Neuronal stem cell (in vitro differentiated cells): ENCODE measurements around the gene ARPP21.

Source experiments
- DNase-seq: peaks from one replicate; pipeline ENCODE4 v3.0.0-alpha.2; 2013; ENCODE audit warnings: low spot score
- H2AFZ ChIP-seq: one replicate; pipeline ENCODE4 v1.6.1; 2013; ENCODE audit warnings: mild to moderate bottlenecking, low read length, inconsistent platforms
- H2AK5ac ChIP-seq: 2 replicates; pipeline ENCODE4 v1.6.1; 2013; ENCODE audit warnings: low read depth, mild to moderate bottlenecking, inconsistent platforms, low read length, moderate library complexity, mixed read lengths
- H2BK120ac ChIP-seq: 2 replicates; pipeline ENCODE4 v1.6.1; 2013; ENCODE audit warnings: low read depth, mild to moderate bottlenecking, inconsistent platforms, low read length, moderate library complexity, mixed read lengths
- H2BK12ac ChIP-seq: one replicate; pipeline ENCODE4 v1.6.1; 2013; ENCODE audit warnings: low read length, inconsistent platforms
- H2BK15ac ChIP-seq: 2 replicates; pipeline ENCODE4 v1.6.1; 2013; ENCODE audit warnings: mild to moderate bottlenecking, low read length, inconsistent platforms, mixed read lengths
- H2BK5ac ChIP-seq: one replicate; pipeline ENCODE4 v1.6.1; 2013; ENCODE audit warnings: inconsistent platforms, mild to moderate bottlenecking, low read length, moderate library complexity
- H3K14ac ChIP-seq: one replicate; pipeline ENCODE4 v1.6.1; 2013; ENCODE audit warnings: low read length, inconsistent platforms
- H3K18ac ChIP-seq: 2 replicates; pipeline ENCODE4 v1.6.1; 2013; ENCODE audit warnings: low read length, inconsistent platforms
- H3K23ac ChIP-seq: 2 replicates; pipeline ENCODE4 v1.6.1; 2013; ENCODE audit warnings: low read depth, mild to moderate bottlenecking, mixed read lengths, low read length, inconsistent platforms; ENCODE audit not compliant: poor library complexity
- H3K27ac ChIP-seq: replicated peaks from 3 replicates; pipeline ENCODE4 v1.5.1; 2013; ENCODE audit warnings: low read length, inconsistent platforms
- H3K27me3 ChIP-seq, 3 experiments: 2 replicates each; pipeline ENCODE4 v1.6.1; 2013; ENCODE audit warnings: low read length in 3 of 3, mild to moderate bottlenecking in 2 of 3, inconsistent platforms in 1 of 3, low read depth in 1 of 3, mixed read lengths in 1 of 3, moderate library complexity in 1 of 3; ENCODE audit not compliant: control insufficient read depth in 3 of 3, insufficient read depth in 3 of 3
- H3K36me3 ChIP-seq, 2 donors: replicated peaks in 1 of 2; 2 replicates each; pipeline ENCODE4 v1.6.1; 2013; ENCODE audit warnings: low read length in 2 of 2; ENCODE audit not compliant: control insufficient read depth in 2 of 2, insufficient read depth in 2 of 2
- H3K4ac ChIP-seq: 2 replicates; pipeline ENCODE4 v1.6.1; 2013; ENCODE audit warnings: inconsistent platforms, mild to moderate bottlenecking, low read length, moderate library complexity
- H3K4me1 ChIP-seq, 2 donors: 1 replicate in 1 of 2; 2 replicates in 1 of 2; pipeline ENCODE4 v1.6.1; 2013; ENCODE audit warnings: low read length in 2 of 2, low read depth in 1 of 2; ENCODE audit not compliant: control insufficient read depth in 2 of 2, insufficient read depth in 1 of 2
- H3K4me2 ChIP-seq: one replicate; pipeline ENCODE4 v1.6.1; 2013; ENCODE audit warnings: mild to moderate bottlenecking, low read length, inconsistent platforms; ENCODE audit not compliant: insufficient read depth, poor library complexity, severe bottlenecking
- H3K4me3 ChIP-seq, 2 donors: 2 replicates each; pipeline ENCODE4 v1.5.1; 2013; ENCODE audit warnings: low read length in 2 of 2, mild to moderate bottlenecking in 2 of 2, inconsistent platforms in 1 of 2, moderate library complexity in 1 of 2
- H3K79me1 ChIP-seq: one replicate; pipeline ENCODE4 v1.6.1; 2013; ENCODE audit warnings: low read depth, mild to moderate bottlenecking, inconsistent platforms, low read length, moderate library complexity
- H3K9ac ChIP-seq: one replicate; pipeline ENCODE4 v1.6.1; 2013; ENCODE audit warnings: mild to moderate bottlenecking, low read depth, low read length, inconsistent platforms; ENCODE audit not compliant: poor library complexity
- H3K9me3 ChIP-seq, 2 donors: replicated peaks in 1 of 2; 2 replicates each; pipeline versions ENCODE3 to v1.6.1; 2013; ENCODE audit warnings: low read length in 2 of 2, mild to moderate bottlenecking in 2 of 2, inconsistent platforms in 1 of 2, low read depth in 1 of 2, mixed read lengths in 1 of 2, moderate library complexity in 1 of 2; ENCODE audit not compliant: control insufficient read depth in 2 of 2, insufficient read depth in 1 of 2
- H4K8ac ChIP-seq: one replicate; pipeline ENCODE4 v1.6.1; 2013; ENCODE audit warnings: low read depth, mild to moderate bottlenecking, inconsistent platforms, low read length, moderate library complexity
- H4K91ac ChIP-seq: one replicate; pipeline ENCODE4 v1.6.1; 2013; ENCODE audit warnings: low read length, low read depth, mild to moderate bottlenecking, inconsistent platforms; ENCODE audit not compliant: poor library complexity
- WGBS, 2 donors: extraction: QIAGEN DNeasy Blood & Tissue Kit; methylation state at CpG; one replicate each; pipeline ENCODE4 v1.1.7; 2013; ENCODE audit warnings: missing lambda C conversion rate in 2 of 2, mixed read lengths in 1 of 2; ENCODE audit not compliant: insufficient read length in 2 of 2, insufficient replicate concordance in 1 of 2; ENCODE audit errors: extremely low coverage in 2 of 2; 5-methylcytosine and 5-hydroxymethylcytosine counted together

The ARPP21 gene

DNA sequence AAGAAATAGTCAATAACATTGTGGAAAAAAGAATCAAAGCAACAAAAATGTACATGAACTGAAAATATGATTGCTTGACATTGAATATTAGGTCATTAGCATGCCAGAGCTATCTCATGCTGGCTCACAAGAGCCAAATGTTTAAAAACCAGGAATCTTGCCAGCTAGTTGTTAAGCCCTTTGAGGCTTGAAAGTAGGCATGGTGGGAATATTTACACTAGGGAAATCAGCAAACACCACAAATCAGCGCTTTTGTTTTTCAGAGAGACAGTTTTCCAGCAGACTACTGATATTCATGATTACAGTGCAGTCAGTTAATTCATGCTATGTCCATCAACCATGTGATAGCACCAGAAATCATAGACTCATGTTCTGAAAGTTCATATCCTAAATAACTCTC is 144.8 kb downstream of the ARPP21 start:
- DNase-seq, result no peak
- no peak overlapping the region for H2BK15ac ChIP-seq
- no peak overlapping the region for H2BK5ac ChIP-seq
- H3K27me3 ChIP-seq, result no peaks in the 10 kb centered on the region
- no peaks in the 10 kb centered on the region for H3K9me3 ChIP-seq
- H3K79me1 ChIP-seq, result no peaks in the 10 kb centered on the region
- no peak overlapping the region for H4K91ac ChIP-seq
- no peak overlapping the region for H3K14ac ChIP-seq
- no peak overlapping the region for H2BK12ac ChIP-seq
- no peak overlapping the region for H4K8ac ChIP-seq
- H3K4ac ChIP-seq, result no peak overlapping the region
- H3K4me2 ChIP-seq, result no peak overlapping the region
- H3K4me1 ChIP-seq, result peaks cover 6 to 23% of the 10 kb centered on the region in 2 donors
- H3K4me3 ChIP-seq, result no peak overlapping the region
- no peak overlapping the region for H3K27ac ChIP-seq
- H3K36me3 ChIP-seq, result no peaks in the 10 kb centered on the region
- H2BK120ac ChIP-seq, result no peak overlapping the region
- H2AFZ ChIP-seq, result no peak overlapping the region
- H3K9ac ChIP-seq, result no peak overlapping the region
- WGBS, 2 donors, result no CpG with 5 or more reads among the region's 1 CpG
- H2AK5ac ChIP-seq, result no peak overlapping the region
- H3K23ac ChIP-seq, result no peak overlapping the region
- no peak overlapping the region for H3K18ac ChIP-seq

GRCh38 chr3:35785234-35785888 is 146.0 kb downstream of the ARPP21 start:
- no peak overlapping the region for H2AK5ac ChIP-seq
- H3K4me2 ChIP-seq, result no peak overlapping the region
- peak overlapping the region; percentile 59 for H2AFZ ChIP-seq
- no peak overlapping the region for H4K91ac ChIP-seq
- no peak overlapping the region for H3K4me3 ChIP-seq
- H3K14ac ChIP-seq, result no peak overlapping the region
- no peak overlapping the region for H3K4ac ChIP-seq
- H3K9ac ChIP-seq, result no peak overlapping the region
- H3K27ac ChIP-seq, result no peak overlapping the region
- no peaks in the 10 kb centered on the region for H3K79me1 ChIP-seq
- no peaks in the 10 kb centered on the region for H3K27me3 ChIP-seq
- no peak for DNase-seq
- no peak overlapping the region for H2BK5ac ChIP-seq
- no peak overlapping the region for H2BK12ac ChIP-seq
- H3K9me3 ChIP-seq, result no peaks in the 10 kb centered on the region
- no peak overlapping the region for H4K8ac ChIP-seq
- H3K4me1 ChIP-seq, result peaks cover 6 to 28% of the 10 kb centered on the region in 2 donors
- no peak overlapping the region for H2BK15ac ChIP-seq
- H3K36me3 ChIP-seq, result no peaks in the 10 kb centered on the region
- no peak overlapping the region for H2BK120ac ChIP-seq
- H3K18ac ChIP-seq, result no peak overlapping the region
- no CpG with 5 or more reads among the region's 4 CpGs for WGBS, 2 donors
- no peak overlapping the region for H3K23ac ChIP-seq

DNA sequence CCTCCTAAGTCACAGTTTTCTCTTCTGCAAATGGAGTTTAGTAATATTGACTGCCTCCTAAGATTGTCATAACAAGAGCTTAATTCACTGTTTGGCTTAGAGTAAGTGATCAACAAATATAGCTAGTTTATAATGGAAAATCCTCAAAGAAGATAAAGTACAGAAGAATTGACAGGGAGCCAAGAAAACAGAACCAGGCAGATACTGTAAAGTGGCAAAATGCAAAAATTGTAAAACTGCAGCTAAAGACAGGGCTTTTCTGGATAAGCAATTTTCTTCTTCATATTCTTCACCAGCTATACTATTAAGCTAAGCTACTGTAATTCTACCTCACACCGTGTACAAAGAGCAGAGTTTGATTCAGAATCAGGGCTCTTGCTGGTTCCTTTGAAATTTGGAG is 148.6 kb downstream of the ARPP21 start:
- H2BK120ac ChIP-seq, result no peak overlapping the region
- no peak overlapping the region for H2BK12ac ChIP-seq
- no CpG with 5 or more reads among the region's 1 CpG for WGBS, 2 donors
- H2BK15ac ChIP-seq, result no peak overlapping the region
- DNase-seq, result no peak
- no peak overlapping the region for H3K18ac ChIP-seq
- H3K27ac ChIP-seq, result no peak overlapping the region
- no peak overlapping the region for H4K91ac ChIP-seq
- no peaks in the 10 kb centered on the region for H3K9me3 ChIP-seq
- H3K4me1 ChIP-seq, result peaks cover 3 to 31% of the 10 kb centered on the region in 2 donors
- no peak overlapping the region for H2BK5ac ChIP-seq
- H3K9ac ChIP-seq, result no peak overlapping the region
- no peak overlapping the region for H3K14ac ChIP-seq
- no peak overlapping the region for H4K8ac ChIP-seq
- no peak overlapping the region for H3K4me2 ChIP-seq
- no peaks in the 10 kb centered on the region for H3K27me3 ChIP-seq
- H3K36me3 ChIP-seq, result no peaks in the 10 kb centered on the region
- H2AFZ ChIP-seq, result no peak overlapping the region
- H3K4me3 ChIP-seq, result no peak overlapping the region
- no peaks in the 10 kb centered on the region for H3K79me1 ChIP-seq
- H3K23ac ChIP-seq, result no peak overlapping the region
- no peak overlapping the region for H3K4ac ChIP-seq
- no peak overlapping the region for H2AK5ac ChIP-seq

DNA sequence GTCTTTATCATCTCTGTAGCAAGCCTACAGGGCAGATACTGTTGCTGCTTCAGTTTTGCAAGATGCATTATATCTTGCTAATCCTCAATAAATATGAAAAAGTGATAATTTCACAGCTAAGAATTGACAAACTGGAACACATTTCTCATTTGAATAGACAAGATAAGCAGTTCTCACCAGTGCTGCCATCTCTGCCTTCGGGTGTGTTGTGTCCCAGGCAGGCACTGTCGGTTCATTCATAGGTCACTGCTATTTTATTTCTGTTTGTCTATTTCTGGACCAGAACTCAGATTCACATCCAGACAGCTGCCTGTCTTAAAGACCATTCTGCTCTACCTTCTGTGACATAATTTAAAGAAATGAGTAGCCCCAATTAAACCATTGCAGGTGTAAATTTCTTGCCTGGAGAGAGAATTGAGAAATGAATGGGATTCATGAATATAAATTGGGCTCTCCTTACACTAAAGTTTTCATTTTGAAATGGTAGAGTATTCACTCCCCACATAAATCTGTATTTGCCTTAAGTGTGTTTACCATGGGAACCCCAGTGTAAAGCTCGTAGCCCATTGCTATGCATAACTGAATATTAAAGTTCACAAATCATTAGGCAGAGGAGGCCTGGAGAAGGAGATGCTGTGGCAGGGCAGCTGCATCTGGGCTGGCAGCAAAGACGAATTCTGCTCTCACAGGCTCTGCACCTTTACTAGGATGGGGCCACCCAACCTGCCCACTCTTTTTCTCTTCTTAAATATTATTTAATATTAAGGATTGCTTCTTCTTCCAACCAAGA is 149.9 kb downstream of the ARPP21 start:
- H3K79me1 ChIP-seq, result no peaks in the 10 kb centered on the region
- no peaks in the 10 kb centered on the region for H3K27me3 ChIP-seq
- H2BK15ac ChIP-seq, result no peak overlapping the region
- H3K14ac ChIP-seq, result no peak overlapping the region
- no peak overlapping the region for H3K4me3 ChIP-seq
- no peak overlapping the region for H4K8ac ChIP-seq
- no peak overlapping the region for H3K4ac ChIP-seq
- H2BK120ac ChIP-seq, result no peak overlapping the region
- H4K91ac ChIP-seq, result no peak overlapping the region
- H3K23ac ChIP-seq, result no peak overlapping the region
- H2BK5ac ChIP-seq, result no peak overlapping the region
- no peak overlapping the region for H3K9ac ChIP-seq
- H3K9me3 ChIP-seq, result peaks cover 0 to 2% of the 10 kb centered on the region in 2 donors
- no peak overlapping the region for H2BK12ac ChIP-seq
- DNase-seq, result no peak
- H2AFZ ChIP-seq, result no peak overlapping the region
- WGBS, 2 donors, result no CpG with 5 or more reads among the region's 4 CpGs
- no peak overlapping the region for H3K4me2 ChIP-seq
- peaks cover 3 to 31% of the 10 kb centered on the region in 2 donors for H3K4me1 ChIP-seq
- no peaks in the 10 kb centered on the region for H3K36me3 ChIP-seq
- H2AK5ac ChIP-seq, result no peak overlapping the region
- no peak overlapping the region for H3K27ac ChIP-seq
- H3K18ac ChIP-seq, result no peak overlapping the region
